ENCODE measurements around the gene VSIG4. TPM values are rescaled to one million over a fixed set of nuclear protein-coding genes. Genes with fewer than 3 reads are reported as not detected.
A peak's percentile ranks its signal among the peaks of the same experiment; 100 is the strongest.

VSIG4 gene
- total RNA-seq, 1 donor from 2014 or later = 237 TPM

- ATAC-seq = no peak
- H3K4me3 ChIP-seq = no peak overlapping the region
- no peaks in the 10 kb centered on the region for H3K27me3 ChIP-seq
- H3K9me3 ChIP-seq = no peaks in the 10 kb centered on the region
- no peaks in the 10 kb centered on the region for H3K36me3 ChIP-seq
- intact Hi-C loops (cut with DNase I) = no loop called here
- H3K27ac ChIP-seq = no peak overlapping the region
- no peaks in the 10 kb centered on the region for H3K4me1 ChIP-seq
- DNase-seq = no peak
- no peak for TF ChIP-seq CTCF (IDR thresholded peaks at IDR 0.05)
Measured at GRCh38 chrX:66045894-66046293, 6.0 kb upstream of the VSIG4 start.

- DNase-seq (no peak), ATAC-seq (no peak)
- intact Hi-C loops (cut with DNase I) = no loop called here
- Histone ChIP-seq H3K4me3 (no peak overlapping the region), H3K27me3 (no peaks in the 10 kb centered on the region), H3K36me3 (no peaks in the 10 kb centered on the region), H3K27ac (no peak overlapping the region), H3K9me3 (no peaks in the 10 kb centered on the region), H3K4me1 (no peaks in the 10 kb centered on the region)
- TF ChIP-seq CTCF (IDR thresholded peaks at IDR 0.05) = no peak
Measured at GRCh38 chrX:66043584-66043983, 3.7 kb upstream of the VSIG4 start.

- Histone ChIP-seq H3K36me3 (no peaks in the 10 kb centered on the region), H3K9me3 (no peaks in the 10 kb centered on the region), H3K4me3 (no peak overlapping the region), H3K27ac (no peak overlapping the region), H3K27me3 (no peaks in the 10 kb centered on the region), H3K4me1 (no peaks in the 10 kb centered on the region)
- intact Hi-C loops (cut with DNase I) = no loop called here
- DNase-seq (no peak), ATAC-seq (no peak)
- TF ChIP-seq CTCF (IDR thresholded peaks at IDR 0.05) = no peak
Measured at GRCh38 chrX:66042307-66043077, 2.6 kb upstream of the VSIG4 start.

- no peak for TF ChIP-seq CTCF (IDR thresholded peaks at IDR 0.05)
- DNase-seq (no peak), ATAC-seq (peak; percentile 37)
- Histone ChIP-seq H3K27ac (peak overlapping the region; percentile 60), H3K9me3 (no peaks in the 10 kb centered on the region), H3K4me3 (no peak overlapping the region), H3K27me3 (no peaks in the 10 kb centered on the region), H3K36me3 (no peaks in the 10 kb centered on the region), H3K4me1 (no peaks in the 10 kb centered on the region)
- intact Hi-C loops (cut with DNase I) = no loop called here
Measured at GRCh38 chrX:66038115-66038514, 1.8 kb downstream of the VSIG4 start.

- no peaks in the 10 kb centered on the region for H3K27me3 ChIP-seq
- no peak for TF ChIP-seq CTCF (IDR thresholded peaks at IDR 0.05)
- H3K9me3 ChIP-seq = no peaks in the 10 kb centered on the region
- no peak overlapping the region for H3K27ac ChIP-seq
- DNase-seq (no peak), ATAC-seq (no peak)
- no peaks in the 10 kb centered on the region for H3K4me1 ChIP-seq
- intact Hi-C loops (cut with DNase I) = no loop called here
- no peaks in the 10 kb centered on the region for H3K36me3 ChIP-seq
- no peak overlapping the region for H3K4me3 ChIP-seq
Measured at GRCh38 chrX:66036231-66036630, 3.6 kb downstream of the VSIG4 start.
